Muscle of arm (tissue), 14 donors: Measurements from ENCODE around the gene EPB42. TPM values are rescaled to one million over a fixed set of nuclear protein-coding genes. Genes with fewer than 3 reads are reported as not detected.

Experiments used
- DNase-seq: peaks from one replicate; pipeline ENCODE4 v3.0.0-alpha.2; 2013
- long read RNA-seq, 11 donors: transcript quantifications; one replicate each; lab custom pipeline, GENCODE V29; 2026
- polyA plus RNA-seq, 12 donors: library from polyadenylated mRNA; unstranded; fragments of 120-200 nt; gene quantifications; one replicate each; pipeline ENCODE4 v1.2.1, GENCODE V29; 2013; ENCODE audit not compliant: insufficient read length in 12 of 12

Gene EPB42
- 1 to 10 TPM in 10 of 12 donors, not detected in 2; 1.1 to 10.0 (median 2.1) TPM for polyA plus RNA-seq
- long read RNA-seq, donor 1: 0 reads
- long read RNA-seq, donor 2: 0 reads
- long read RNA-seq, donor 3: 0 reads
- long read RNA-seq, donor 4: 0 reads
- long read RNA-seq, donor 5: 0 reads
- long read RNA-seq, donor 6, partial matches to known transcripts: 0 of 3 reads
- long read RNA-seq, donor 6, other reads (novel, unspliced or antisense): 0 of 3 reads
- long read RNA-seq, donor 7, partial matches to known transcripts: 0 of 1 reads
- long read RNA-seq, donor 7, other reads (novel, unspliced or antisense): 0 of 1 reads
- long read RNA-seq, donor 8, partial matches to known transcripts: 0 of 1 reads
- long read RNA-seq, donor 8, other reads (novel, unspliced or antisense): 0 of 1 reads
- long read RNA-seq, donor 9: 0 reads
- long read RNA-seq, donor 10: 0 reads
- long read RNA-seq, donor 11, partial matches to known transcripts: 0 of 2 reads
- long read RNA-seq, donor 11, other reads (novel, unspliced or antisense): 0 of 2 reads

GRCh38 chr15:43220991-43221403 lies at the start of gene EPB42:
TSS of gene EPB42 (minus strand) at chr15:43221018. CDS start at chr15:43220825, 193 bp downstream.
- DNase-seq: no peak

GRCh38 chr15:43270113-43270665 lies 49.4 kb upstream of the EPB42 start:
- no peak for DNase-seq

DNA sequence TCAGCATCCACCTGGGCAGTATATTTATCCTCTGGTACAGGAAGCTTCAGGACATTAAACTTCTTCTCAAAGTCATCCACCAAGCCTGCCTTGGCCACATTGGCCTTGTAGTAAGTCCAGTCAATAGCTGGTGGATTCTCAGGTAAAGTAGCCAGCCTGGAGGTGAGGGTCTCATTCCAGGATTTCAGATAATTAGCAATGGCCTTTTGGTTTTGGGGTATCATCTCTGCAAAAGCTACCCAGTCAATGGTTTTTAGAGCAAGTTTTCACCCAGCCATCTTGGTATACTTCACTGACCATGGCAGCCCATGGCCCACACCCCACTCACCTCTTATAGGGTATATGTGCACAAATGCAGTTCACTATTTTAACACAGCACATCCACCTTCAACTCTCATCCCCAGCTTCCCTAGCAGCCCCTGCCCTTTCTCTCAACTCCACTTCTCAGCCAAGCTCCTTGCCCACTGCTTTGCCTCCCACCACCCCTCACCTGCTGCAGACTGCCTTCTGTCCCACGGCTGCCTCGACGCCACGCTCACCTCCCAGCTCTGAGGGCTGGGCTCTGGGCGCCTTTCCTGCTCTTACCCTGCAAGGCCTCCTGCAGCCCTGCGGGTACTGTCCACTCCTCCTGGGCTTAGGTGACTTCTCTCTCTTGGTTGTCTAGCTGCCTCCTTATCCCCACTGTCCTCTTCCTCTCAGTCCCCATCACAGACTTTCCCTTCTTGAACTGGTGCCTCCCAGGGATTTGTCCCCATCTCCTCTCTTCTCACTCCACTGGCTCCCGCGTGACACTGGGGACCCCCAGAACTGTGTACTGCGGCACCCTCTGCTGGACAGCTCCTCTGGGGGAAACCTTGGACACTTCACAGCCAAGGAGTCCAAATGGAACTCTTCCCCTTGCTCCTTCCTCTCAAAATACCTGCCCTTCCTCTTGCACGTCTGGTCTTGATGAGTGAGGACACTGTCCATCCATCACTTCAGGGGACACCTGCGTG lies 47.6 kb upstream of the EPB42 start:
- no peak for DNase-seq

DNA sequence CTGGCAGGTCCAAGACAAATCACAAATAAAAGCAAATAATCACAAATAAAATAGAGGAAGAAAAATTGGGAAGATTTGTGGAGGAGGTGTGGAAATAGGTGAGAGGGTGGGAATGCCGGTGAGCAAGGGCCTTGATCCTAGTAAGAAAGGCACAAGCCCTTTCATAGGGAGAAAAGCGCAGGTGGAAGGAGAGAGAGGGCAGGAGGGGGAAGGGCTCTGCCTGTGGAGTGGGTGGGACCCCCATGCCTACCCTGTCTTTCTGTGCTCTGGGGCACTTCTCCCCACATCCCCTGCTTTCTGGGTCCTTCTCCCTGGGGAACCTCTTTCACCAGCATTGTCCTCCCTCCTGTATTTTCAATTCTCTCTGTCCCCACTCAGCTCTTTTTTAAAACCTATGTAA lies 46.6 kb upstream of the EPB42 start:
- no peak for DNase-seq

GRCh38 chr15:43266834-43267233 lies 46.0 kb upstream of the EPB42 start, which contains the start of gene TGM5:
TSS of gene TGM5 (minus strand) at chr15:43266928. CDS start at chr15:43266849, 79 bp downstream.
- DNase-seq: no peak

DNA sequence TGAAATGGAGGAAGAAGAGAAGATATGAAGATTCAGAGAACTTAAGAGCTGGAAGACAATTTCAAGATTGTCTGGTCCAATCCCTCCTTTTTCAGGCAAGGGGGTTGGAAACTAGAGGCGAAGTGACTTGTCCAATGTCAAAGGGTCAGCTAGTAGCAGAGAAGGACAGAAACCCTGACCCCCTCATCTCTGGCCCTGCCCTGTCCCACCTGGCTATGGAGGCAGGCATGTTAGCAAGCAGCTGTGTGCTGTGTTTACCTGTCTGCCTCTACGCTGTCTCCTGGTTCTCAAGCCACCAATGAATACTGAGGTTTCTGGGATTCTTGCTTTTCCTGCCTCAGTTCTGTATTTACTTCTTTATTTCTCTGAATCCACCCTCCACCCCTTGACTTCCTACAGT lies 45.6 kb upstream of the EPB42 start:
- no peak for DNase-seq

DNA sequence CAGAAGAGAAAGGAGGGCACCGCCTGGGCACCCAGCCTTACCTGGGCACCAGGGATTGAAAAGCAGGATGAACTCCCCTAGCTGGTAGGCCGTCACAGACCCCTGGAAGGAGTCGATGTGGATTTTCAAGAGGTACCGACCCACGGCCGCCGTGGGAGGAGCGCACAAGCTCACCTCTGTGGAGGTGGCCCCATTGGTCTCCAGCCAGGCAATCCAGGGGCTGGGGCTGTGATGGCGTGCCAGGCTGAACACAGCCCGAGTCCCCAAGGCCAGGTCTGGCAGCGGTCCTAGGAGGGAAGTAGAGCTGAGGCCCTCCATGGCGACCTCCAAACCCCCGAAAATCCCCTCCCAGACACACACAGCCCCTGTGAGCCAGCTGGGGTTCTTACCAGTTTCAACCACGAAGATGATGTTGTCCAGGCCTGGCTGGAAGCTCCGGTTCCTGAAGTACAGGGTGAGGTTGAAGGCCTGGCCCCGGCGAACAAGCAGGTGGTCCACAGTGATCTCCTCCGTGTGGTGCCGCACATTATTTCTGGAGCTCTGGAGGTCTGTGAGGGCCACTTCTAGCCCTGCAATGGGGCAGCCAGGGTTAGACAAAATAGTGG lies 39.3 kb upstream of the EPB42 start:
- no peak for DNase-seq

GRCh38 chr15:43258781-43259180 lies 38.0 kb upstream of the EPB42 start:
- no peak for DNase-seq

DNA sequence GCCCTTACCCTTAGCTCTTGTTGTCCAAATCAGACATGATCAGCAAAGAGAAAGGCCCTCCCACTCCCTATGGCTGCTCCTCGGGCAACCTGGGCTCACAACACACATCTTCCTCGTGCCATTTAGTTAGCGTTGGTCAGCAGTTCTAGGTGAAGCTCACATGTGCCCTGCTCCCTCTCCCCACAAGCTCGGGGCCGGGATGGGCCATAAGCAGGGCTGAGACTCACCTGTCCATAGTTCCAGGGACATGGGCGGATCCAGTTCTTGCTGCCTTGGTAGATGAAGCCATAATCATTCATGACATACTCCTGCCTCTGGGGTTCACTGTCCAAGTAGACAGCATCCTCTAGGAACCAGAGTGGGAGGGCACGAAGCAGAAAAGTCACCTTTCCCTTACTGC lies 35.5 kb upstream of the EPB42 start:
- no peak for DNase-seq

DNA sequence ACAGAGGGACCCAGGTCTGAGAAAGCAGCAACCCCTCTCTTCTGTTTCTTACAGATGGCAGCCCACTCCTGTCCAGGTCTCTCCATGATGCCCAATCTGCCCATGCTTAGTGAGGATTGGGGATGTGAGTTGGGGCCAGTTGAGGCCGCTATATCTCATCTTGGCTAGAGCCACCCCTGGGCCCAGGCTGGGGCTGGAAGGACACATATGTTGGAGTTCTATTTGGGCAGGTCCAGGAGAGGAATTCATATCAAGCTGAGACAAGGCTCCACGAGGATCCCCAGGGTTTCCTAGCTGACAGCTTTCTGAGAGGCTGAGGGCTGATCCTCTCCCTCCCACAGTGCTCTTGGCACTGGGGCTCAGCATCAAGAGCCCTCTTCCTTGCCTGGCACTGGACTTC lies 34.6 kb upstream of the EPB42 start:
- DNase-seq: no peak

GRCh38 chr15:43253431-43254403 lies 32.9 kb upstream of the EPB42 start:
- DNase-seq: no peak

GRCh38 chr15:43251871-43252250 lies 31.0 kb upstream of the EPB42 start:
- no peak for DNase-seq

GRCh38 chr15:43251185-43251870 lies 30.5 kb upstream of the EPB42 start:
- no peak for DNase-seq

DNA sequence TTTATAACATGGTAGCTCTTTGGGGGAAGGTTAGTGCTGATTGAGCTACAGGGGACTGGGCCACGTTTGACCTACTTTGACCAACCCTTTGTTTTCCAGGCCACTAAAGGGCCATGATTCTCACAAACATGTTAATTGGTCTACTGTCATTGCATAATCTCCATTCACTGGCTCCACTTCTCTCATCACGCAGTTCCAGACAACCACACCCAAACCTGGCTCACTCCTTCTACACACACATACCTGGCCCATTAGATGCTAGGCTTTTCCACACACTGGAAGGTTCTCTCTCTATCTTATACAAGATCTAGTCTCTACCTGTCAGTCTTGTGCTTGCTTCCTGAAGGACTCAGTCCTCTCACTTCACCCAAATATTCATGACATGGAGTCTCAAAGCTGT lies 30.0 kb upstream of the EPB42 start:
- DNase-seq: no peak

DNA sequence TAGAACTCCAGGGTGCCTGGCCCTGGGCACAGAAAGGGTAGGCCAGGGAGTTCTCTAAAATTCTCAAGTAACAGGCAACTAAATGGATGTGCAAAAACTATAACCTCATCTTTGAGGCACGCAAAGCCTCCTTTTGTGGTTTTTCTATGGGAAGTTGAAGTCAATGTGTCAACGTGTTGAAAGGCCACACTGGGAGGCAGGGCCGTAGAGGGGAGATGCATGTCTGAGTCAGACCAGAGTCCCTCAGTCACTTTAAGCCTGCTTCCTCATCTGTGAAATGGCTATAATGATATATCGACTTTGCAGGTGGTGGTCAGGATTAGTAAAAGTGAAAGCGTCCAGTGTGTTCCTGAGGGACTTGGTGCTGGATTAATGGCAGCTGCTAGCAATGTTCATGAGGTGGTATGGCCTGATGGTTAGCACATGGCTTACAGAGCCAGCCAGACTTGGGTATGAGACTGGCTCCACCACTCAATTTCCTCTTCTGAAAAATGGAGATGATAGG lies 28.9 kb upstream of the EPB42 start:
- DNase-seq: no peak

DNA sequence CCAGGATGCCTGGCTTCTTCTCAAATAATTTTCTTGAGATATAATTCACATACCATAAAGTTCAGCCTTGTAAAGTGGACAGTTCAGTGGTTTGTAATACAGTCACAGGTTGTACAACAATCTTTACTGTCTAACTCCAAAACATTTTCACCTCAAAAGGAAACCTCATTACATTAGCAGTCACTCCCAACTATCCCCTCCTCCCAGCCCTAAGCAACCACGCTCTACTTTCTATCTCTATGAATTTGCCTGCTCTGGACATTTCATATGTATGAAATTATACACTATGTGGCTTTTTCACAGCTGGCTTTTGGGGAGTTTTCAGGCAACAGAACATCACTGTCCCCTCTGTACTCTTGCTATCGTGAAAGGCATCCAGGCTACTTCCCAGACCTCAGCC lies 28.4 kb upstream of the EPB42 start:
- DNase-seq: no peak

DNA sequence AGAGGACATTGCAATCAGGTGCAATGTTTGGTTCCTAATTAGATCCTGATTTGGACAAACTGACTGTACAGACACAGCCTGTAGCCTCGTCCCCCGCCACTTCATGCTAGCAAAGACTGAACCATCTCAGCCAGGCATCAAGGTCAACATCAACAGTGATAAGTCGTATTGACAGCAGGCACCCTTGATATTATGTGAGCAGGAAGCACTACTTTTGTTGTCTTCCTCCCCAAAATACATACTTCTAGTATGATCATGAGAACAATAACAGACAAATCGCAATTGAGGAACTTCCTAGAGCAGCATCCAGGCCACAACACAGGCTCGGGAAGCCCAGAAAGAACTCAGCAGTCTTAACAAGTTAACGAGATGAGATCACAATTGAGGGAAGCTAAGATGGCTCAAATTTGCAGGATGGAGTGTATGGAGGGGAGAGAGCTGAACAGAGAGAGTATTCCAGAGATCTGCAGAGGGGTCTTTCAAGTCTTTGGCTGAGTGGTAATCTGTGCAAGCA lies 25.5 kb upstream of the EPB42 start:
- no peak for DNase-seq

GRCh38 chr15:43244092-43244491 lies 23.3 kb upstream of the EPB42 start:
- no peak for DNase-seq

DNA sequence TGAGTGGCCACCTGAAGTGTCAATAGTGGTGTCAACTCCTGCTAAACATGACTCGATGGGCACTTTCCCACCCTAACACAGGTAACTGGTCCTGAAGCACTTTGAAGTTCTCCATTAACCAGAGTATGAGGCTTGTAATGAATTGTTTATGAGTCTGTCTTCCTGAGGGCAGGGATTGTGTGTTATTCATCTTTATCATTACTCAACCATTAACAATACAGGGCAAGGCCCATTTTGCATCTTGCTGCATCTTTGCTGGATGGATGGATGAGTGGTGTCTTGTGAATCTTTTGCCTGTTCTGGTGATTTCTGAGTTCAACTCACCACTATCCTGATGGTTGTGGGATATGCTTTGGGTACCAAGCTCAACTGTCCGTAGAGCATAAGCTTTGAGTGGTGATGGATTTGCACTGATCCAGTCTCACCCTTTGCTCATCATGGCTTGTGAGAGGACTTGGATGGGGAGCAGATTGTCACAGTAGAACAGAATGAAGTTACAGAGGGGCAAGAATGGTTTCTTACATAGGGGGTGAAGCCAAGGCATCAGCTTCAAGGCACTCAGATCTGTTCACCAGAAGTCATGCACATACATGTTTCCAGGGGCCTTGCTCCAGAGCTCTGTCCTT lies 22.3 kb upstream of the EPB42 start:
- no peak for DNase-seq
